Measurements from ENCODE around the gene SEMA4D. TPM values are rescaled to one million over a fixed set of nuclear protein-coding genes. Genes with fewer than 3 reads are reported as not detected.

Gene SEMA4D
- total RNA-seq, 1 experiment from 2014 or later = 48.4 TPM

- H3F3A ChIP-seq (ENCODE audit: insufficient read depth, low read depth) = no peaks in the 10 kb centered on the region
- no peak overlapping the region for H2AFZ ChIP-seq
- POLR2A ChIA-PET (ENCODE audit: unreplicated experiment) = no interaction called here
- H3K9me3 ChIP-seq (ENCODE audit: insufficient read depth, low read depth) = no peaks in the 10 kb centered on the region
- H3K27ac ChIP-seq = no peak overlapping the region
- H3K79me2 ChIP-seq (ENCODE audit: low read depth) = no peaks in the 10 kb centered on the region
- H3K27me3 ChIP-seq (ENCODE audit: insufficient read depth, low read depth) = no peaks in the 10 kb centered on the region
- H4K20me1 ChIP-seq (ENCODE audit: insufficient read depth) = no peaks in the 10 kb centered on the region
- TF ChIP-seq EZH2 (IDR thresholded peaks at IDR 0.05; ENCODE audit: low read depth) (no peak), CTCF (conservative IDR thresholded peaks at IDR 0.05) (no peak)
- H3K9me2 ChIP-seq (ENCODE audit: insufficient read depth) = no peaks in the 10 kb centered on the region
- H3K4me2 ChIP-seq = no peak overlapping the region
- no peak overlapping the region for H3K4me3 ChIP-seq
- CTCF ChIA-PET = no interaction called here
- H3K36me3 ChIP-seq (ENCODE audit: low read depth) = peaks cover 7% of the 10 kb centered on the region; the same call in 1 of the 2 replicates
- intact Hi-C loops (cut with micrococcal nuclease; ENCODE audit: unreplicated experiment) = no loop called here
- H3K4me1 ChIP-seq (replicated peaks; ENCODE audit: insufficient read depth) = no peaks in the 10 kb centered on the region
- no peak for DNase-seq
- BruUV-seq (replicated peaks) = no TSS peak
These were observed 137.4 kb downstream of the SEMA4D start for GRCh38 chr9:89360465-89360864.

GRCh38 chr9:89359751-89360261 is 138.1 kb downstream of the SEMA4D start:
- peaks cover 7% of the 10 kb centered on the region; the same call in 1 of the 2 replicates for H3K36me3 ChIP-seq (ENCODE audit: low read depth)
- H3K9me2 ChIP-seq (ENCODE audit: insufficient read depth) = no peaks in the 10 kb centered on the region
- H2AFZ ChIP-seq = no peak overlapping the region
- no peak for DNase-seq
- BruUV-seq (replicated peaks) = no TSS peak
- no peaks in the 10 kb centered on the region for H3K79me2 ChIP-seq (ENCODE audit: low read depth)
- POLR2A ChIA-PET (ENCODE audit: unreplicated experiment) = interaction anchor here (0.5 kb wide), 1 partner anchor 71 kb away, joined by 4 read pairs; no protein-coding TSS in a partner anchor
- TF ChIP-seq CTCF (conservative IDR thresholded peaks at IDR 0.05) (no peak), EZH2 (IDR thresholded peaks at IDR 0.05; ENCODE audit: low read depth) (no peak)
- H3K27me3 ChIP-seq (ENCODE audit: insufficient read depth, low read depth) = no peaks in the 10 kb centered on the region
- H3K4me1 ChIP-seq (replicated peaks; ENCODE audit: insufficient read depth) = no peaks in the 10 kb centered on the region
- H3K27ac ChIP-seq = no peak overlapping the region
- no peak overlapping the region for H3K4me3 ChIP-seq
- no peaks in the 10 kb centered on the region for H3K9me3 ChIP-seq (ENCODE audit: insufficient read depth, low read depth)
- CTCF ChIA-PET = no interaction called here
- H3K4me2 ChIP-seq = no peak overlapping the region
- no peaks in the 10 kb centered on the region for H4K20me1 ChIP-seq (ENCODE audit: insufficient read depth)
- H3F3A ChIP-seq (ENCODE audit: insufficient read depth, low read depth) = no peaks in the 10 kb centered on the region
- intact Hi-C loops (cut with micrococcal nuclease; ENCODE audit: unreplicated experiment) = no loop called here

- Histone ChIP-seq H3K9me2 (ENCODE audit: insufficient read depth) (no peaks in the 10 kb centered on the region), H3F3A (ENCODE audit: insufficient read depth, low read depth) (no peaks in the 10 kb centered on the region), H2AFZ (no peak overlapping the region), H3K27me3 (ENCODE audit: insufficient read depth, low read depth) (no peaks in the 10 kb centered on the region), H3K36me3 (ENCODE audit: low read depth) (peaks cover 7% of the 10 kb centered on the region; the same call in 1 of the 2 replicates), H3K4me3 (no peak overlapping the region), H3K4me1 (replicated peaks; ENCODE audit: insufficient read depth) (no peaks in the 10 kb centered on the region), H3K9me3 (ENCODE audit: insufficient read depth, low read depth) (no peaks in the 10 kb centered on the region), H3K4me2 (no peak overlapping the region), H4K20me1 (ENCODE audit: insufficient read depth) (peaks cover 2% of the 10 kb centered on the region; the same call in 1 of the 2 replicates), H3K79me2 (ENCODE audit: low read depth) (no peaks in the 10 kb centered on the region), H3K27ac (no peak overlapping the region)
- DNase-seq = no peak
- BruUV-seq (replicated peaks) = no TSS peak
- intact Hi-C loops (cut with micrococcal nuclease; ENCODE audit: unreplicated experiment) = no loop called here
- CTCF ChIA-PET = interaction anchor here (0.6 kb wide), 1 partner anchor 126 kb away, joined by 4 read pairs; no protein-coding TSS in a partner anchor
- POLR2A ChIA-PET (ENCODE audit: unreplicated experiment) = no interaction called here
- no peak for TF ChIP-seq CTCF (conservative IDR thresholded peaks at IDR 0.05)
- TF ChIP-seq EZH2 (IDR thresholded peaks at IDR 0.05; ENCODE audit: low read depth) = no peak
These were observed 138.9 kb downstream of the SEMA4D start for GRCh38 chr9:89358985-89359384.

All from PC-9 (cell line).